Ureter (tissue), 1 donor: ENCODE results near the gene ZBTB7B. TPM values are rescaled to one million over a fixed set of nuclear protein-coding genes. Genes with fewer than 3 reads are reported as not detected.

Experiments used
- DNase-seq: peaks from one replicate; pipeline ENCODE4 v3.0.0-alpha.2; 2020; ENCODE audit warnings: low spot score
- total RNA-seq: library from RNA; stranded (reverse); gene quantifications from one replicate; pipeline ENCODE4 v1.2.4, GENCODE V29; 2023
- donor health status: DM: yes; HTN: yes; CAD: no.

ZBTB7B gene
- total RNA-seq, 1 donor from 2014 or later: 92.8 TPM

DNA sequence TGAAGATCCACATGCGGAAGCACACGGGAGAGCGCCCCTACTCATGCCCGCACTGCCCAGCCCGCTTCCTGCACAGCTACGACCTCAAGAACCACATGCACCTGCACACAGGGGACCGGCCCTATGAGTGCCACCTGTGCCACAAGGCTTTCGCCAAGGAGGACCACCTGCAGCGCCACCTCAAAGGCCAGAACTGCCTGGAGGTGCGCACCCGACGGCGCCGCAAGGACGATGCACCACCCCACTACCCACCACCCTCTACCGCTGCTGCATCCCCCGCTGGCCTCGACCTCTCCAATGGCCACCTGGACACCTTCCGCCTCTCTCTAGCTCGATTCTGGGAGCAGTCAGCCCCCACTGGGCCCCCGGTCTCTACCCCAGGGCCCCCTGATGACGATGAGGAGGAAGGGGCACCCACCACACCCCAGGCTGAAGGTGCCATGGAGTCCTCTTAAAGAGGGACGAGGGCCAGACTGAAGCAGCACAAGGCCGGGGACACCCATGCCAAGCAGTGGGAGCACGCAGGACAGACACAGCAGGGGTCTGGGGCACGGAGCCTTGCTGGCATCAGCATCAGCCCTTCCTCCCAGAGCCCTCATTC, 13.7 kb downstream of the ZBTB7B start:
- no peak for DNase-seq

DNA sequence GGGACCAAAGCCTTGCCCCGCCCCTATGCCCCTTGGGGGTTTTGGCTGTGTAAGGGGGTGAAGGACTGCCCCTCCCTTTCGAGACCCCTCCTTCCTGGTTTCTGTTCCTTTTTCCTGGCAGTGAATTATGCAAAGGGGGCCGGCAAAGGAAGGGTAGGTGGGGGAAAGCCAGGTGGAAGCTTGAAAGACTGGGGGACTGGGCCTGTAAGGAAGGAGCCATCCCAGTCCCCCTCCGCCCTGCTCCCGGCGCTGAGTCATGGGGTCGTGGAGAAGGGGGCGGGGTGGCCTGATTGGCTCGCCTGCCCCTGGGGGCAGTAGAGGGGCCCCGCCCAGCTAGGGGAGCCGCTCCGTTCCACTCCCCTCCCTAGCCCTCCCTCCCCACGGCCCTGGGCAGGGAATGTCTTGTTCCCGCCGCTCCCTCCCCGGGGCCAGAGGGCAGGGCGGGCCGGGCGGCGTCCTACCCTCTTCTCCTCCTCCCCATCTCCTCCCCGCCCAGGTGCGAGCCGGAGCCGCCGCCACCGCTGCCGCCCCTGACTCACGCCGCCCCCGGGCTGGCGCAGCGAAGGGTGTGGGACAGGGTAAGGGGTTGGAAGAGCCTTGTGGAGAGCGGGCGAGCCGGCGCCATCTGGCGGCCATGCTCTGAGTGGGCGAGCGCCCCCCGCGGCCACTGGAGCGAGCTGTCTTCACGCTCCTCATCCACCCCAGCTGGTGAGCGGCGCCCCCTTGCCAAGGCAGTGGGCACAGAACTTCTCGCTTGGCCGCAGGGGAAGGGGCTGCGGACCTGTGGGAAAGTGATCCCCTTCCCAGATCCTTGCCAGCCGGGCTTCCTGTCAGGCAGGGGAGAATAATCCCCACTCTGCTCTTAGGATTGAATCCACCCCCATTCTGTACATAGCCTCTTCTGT, 14.7 kb downstream of the ZBTB7B start:
- DNase-seq: peak; percentile 94

DNA sequence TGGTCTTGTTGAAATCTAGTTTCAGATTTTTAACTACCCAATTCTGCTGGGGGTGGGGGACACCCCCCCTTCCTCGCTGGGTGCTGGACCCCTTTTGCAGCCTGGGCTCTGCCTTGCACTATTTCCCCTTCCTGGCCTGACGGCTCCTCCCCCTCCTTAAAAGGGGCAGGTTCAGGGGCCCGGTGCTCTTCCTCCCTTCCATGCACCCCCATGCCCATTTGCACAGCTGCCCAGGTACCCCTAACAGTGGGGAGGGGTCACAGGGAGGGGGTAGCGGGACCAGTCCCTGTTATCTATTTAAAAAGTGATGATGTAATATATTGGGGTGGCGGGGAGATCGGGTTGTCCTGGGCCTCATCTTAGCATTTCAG, 15.3 kb downstream of the ZBTB7B start:
- DNase-seq: no peak

DNA sequence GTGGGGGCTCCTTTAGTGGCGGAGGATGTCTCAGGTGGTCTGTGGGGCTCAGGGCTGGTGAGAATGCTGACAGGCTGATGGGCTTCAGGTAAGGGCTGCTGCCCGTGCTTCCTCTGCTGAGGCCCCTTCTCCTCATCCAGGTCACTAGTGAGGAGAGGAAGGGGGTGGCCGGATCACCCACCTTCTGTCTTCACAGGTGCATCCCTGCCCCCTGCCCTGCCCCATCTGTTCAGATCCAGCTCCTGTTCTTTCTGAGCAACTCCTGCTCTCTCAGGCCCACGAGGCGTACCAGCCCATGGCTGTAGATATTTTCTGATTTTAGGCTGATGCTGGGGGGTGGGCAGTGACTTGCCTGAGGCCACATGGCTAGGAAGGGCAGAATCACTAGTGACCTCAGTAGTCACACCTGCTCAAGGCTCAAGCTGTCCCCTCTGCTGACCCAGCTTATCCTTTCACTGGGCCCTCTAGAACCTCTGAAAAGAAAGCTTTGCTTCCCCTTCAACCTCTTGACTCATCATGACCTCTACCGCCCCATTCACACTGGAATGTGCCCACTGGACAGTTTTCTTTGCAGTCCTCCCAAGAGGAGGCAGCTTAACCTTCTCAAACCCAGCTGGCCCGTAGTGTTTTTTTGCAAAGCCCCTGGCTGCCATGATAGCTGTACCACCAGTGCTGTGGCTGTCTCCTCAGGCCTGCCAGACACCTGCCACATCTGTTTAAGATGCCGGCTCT, 16.2 kb downstream of the ZBTB7B start:
- DNase-seq: no peak

DNA sequence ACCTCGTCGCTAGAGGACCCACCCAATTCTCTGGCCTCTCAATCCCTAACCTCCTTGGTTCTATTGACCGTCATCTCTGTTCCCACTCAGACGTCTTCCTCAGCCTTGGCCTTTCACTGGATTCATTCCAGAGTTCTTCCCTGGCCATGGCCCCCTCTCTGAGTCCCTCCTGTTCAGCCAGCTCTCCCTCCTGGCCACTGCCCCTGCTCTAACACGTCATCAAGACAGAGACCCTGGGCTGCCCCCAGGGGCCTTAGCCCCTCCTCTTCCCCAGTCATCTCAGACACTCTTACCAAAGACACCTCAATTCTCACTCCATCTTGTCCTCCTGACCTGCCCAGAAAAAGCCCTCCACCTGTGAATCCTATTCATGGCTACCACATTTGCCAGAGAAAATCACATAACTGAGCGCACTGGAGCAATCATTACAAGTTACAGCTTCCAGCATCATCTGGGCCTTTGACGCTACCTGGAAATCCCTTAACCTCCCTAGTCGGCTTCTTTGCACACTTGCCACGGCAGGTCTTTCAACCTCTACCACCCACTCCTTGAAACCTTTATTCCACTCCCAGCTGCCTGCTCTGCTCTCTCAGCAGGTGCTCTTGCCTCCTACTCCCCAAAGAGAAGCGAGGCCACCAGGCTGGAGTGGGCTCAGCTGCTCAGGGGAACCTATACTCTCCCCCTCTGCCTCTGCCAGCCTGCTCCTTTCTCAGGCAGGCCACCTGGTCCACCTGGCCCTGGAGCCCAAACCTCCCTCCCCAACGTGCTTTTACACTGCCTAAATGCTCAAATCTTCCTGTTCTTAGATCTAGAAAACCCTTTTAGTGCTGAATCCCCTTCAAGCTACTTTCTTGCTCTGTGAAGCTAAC, 17.0 kb downstream of the ZBTB7B start:
- no peak for DNase-seq

GRCh38 chr1:155022136-155022926, 19.7 kb downstream of the ZBTB7B start:
- no peak for DNase-seq

DNA sequence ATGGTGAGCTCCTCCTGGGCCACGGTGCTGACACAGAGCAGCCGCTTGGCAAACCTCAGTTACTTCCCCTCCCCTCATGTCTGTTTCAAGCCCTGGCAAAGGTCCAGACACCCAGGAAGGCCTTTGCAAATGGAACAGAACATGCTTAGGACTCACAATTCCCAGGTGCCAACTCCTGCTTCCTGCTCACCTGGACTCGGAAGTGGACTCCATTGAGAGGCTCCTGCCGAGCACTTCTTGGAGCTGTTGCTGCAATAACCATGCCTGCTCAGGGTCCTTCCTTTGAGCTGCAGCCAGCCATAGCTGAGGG, 20.3 kb downstream of the ZBTB7B start:
- no peak for DNase-seq

DNA sequence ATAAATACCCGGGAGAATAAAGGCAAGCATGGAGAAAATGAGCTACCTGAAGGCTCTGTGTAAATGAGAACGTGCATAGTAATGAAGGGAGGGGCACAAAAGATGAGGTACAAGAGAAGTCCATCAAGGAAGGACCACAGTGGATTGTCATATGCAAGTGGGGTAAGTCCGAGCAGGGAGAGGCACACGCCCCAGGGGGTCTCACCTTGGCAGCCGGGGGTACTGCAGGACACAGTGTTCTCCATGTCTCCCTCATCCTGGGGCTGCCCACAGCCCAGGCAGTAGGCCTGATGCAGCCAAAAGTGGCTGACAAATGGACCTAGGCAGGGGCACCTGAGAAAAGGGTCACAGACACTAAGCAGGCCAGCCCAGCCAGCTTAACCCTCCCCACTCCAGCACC, 21.0 kb downstream of the ZBTB7B start:
- DNase-seq: no peak

- no peak for DNase-seq
These were observed 21.7 kb downstream of the ZBTB7B start for GRCh38 chr1:155024315-155024714.

DNA sequence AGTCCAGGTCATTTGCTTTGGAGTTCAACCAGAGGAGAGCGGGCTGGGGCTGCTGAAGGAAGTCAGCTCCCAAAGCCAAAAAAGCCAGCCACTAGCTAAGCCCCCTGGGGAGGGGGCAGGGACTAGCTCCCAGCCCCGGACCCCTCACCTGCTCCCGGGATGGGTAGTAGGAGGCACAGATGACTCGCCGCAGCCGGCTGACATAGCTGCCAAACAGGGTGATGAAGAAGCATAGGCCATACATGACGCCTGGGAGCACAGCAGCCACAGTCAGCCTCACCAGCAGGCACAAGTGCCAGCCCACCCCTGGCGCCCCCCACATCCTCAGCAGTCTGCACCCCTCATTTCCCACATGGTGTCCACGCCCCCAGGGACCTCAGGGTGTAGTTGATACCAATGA, 23.6 kb downstream of the ZBTB7B start:
- no peak for DNase-seq

- no peak for DNase-seq
These were observed 24.0 kb downstream of the ZBTB7B start for GRCh38 chr1:155026588-155026987.

GRCh38 chr1:155029513-155030242, 27.1 kb downstream of the ZBTB7B start:
- no peak for DNase-seq

DNA sequence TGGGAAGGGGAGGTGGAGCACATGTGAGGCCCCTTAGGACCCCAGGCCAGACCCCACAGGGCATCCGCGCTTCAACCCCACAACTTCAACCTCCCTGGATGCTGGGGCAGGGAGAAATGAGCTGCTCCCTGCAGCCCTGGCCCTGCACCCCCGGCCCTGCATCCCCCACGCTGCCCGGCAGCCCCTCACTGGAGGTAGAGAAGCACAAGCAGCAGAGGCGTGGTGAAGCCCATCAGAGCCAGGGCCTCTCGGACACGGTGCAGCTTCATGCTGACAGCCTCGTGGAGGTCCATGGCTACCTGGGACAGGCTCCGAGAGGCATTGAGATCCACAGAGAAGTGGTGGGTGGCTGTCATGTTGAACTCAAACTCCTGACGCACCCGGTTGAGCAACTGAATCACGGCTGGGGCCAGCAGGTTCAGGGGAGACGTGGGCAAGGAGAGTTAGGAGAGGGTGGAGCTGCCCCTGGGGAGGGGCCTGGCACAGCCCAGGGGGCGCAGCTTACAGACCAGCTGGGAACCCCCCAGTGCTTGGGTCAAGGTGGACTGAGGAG, 27.7 kb downstream of the ZBTB7B start:
- DNase-seq: no peak

DNA sequence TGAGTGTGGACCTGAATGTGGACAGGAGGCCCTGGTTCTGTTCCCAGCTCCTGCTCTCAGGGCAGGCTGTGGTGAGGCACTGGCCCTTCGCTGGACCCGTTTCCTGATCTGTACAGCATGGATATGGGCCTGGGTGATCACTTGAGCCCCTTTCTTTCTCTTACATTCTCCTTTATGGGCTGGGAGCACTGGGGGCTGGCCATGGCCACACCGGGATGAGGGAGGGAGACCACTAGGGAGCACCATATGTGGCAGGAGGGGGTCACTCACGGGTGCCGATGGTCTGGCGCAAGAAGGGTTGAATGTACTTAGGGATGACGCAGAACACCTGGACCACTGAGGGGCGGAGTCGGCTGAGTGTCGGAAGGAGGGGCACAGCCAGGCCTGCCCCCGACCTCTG, 28.3 kb downstream of the ZBTB7B start:
- DNase-seq: no peak

DNA sequence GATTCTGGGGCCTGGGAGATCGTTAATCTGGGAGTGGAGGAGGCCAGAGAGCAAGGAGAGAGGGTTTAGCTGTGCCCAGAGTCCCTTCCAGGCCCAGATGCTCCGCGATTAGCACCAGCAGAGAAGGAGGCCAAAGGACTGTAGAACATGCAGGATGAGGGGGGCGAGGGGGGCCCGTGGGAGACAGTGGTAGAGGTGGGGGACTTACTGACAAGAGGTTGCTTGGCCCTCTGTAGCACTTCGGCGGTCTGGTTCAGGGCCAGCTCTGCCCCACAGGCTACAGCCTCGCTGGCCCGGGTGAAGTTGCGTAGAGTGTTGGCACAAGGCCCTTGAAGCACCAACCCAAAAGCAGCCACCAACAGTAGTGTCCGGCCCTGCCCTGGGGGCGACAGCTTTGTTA, 30.3 kb downstream of the ZBTB7B start:
- no peak for DNase-seq

DNA sequence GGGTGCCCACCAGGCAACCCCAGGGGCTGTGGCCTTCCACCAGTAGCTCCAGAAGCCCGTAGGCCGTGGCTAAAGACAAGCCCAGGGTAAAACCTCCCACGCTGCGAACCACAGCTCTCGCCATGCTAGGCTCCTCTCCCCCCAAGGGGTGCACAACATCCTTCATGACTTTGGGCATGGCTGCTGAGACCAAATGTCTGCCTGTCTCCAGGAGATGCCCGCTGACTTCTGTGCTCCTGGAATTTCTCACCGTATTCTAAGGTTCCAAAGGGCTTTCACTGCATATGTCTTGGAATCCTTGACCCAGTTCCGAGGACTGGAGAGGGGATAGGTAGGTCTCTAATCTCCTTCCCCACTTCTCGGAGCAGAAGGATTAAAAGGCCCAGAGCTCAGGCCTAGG, 30.9 kb downstream of the ZBTB7B start, which contains the start of the genes DCST1 and DCST2:
TSS of gene DCST1 (plus strand) at position 301 of the 400 bp plus-strand sequence. CDS start 213 bp downstream, outside the sequence.
TSS of gene DCST2 (minus strand) at position 258 of the 400 bp plus-strand sequence. CDS start at position 178, 80 bp downstream.
- DNase-seq: no peak

- DNase-seq: no peak
These were observed 32.0 kb downstream of the ZBTB7B start for GRCh38 chr1:155034318-155035208.

- DNase-seq: no peak
These were observed 33.3 kb downstream of the ZBTB7B start for GRCh38 chr1:155035936-155036335.

DNA sequence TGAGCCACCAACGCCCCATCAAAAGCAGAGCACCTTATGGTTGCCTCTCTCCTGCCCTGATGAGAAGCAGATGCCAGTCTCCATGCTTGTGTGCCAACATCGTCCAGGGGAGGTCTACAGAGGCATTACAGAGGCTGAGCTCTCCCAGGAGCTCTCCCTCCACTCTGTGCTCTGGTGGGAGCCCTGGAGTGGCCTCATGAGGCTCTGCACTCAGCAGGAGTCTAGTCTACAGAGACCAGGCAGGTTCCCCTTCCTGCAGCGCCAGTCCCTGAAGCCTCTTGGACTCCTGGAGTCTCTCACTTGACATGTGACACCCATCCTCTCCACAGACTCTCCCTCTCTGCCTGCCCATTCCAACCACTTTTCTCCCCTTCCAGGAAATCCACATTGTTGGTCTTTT, 34.4 kb downstream of the ZBTB7B start:
- DNase-seq: no peak
